Measurements from ENCODE around the gene SPINK4.

The SPINK4 gene

GRCh38 chr9:33239921-33240320, at the start of gene SPINK4:
Gene SPINK4, plus strand, starts transcription at chr9:33240167. Its CDS starts 42 bp downstream, at chr9:33240209.
- no peak for DNase-seq

DNA sequence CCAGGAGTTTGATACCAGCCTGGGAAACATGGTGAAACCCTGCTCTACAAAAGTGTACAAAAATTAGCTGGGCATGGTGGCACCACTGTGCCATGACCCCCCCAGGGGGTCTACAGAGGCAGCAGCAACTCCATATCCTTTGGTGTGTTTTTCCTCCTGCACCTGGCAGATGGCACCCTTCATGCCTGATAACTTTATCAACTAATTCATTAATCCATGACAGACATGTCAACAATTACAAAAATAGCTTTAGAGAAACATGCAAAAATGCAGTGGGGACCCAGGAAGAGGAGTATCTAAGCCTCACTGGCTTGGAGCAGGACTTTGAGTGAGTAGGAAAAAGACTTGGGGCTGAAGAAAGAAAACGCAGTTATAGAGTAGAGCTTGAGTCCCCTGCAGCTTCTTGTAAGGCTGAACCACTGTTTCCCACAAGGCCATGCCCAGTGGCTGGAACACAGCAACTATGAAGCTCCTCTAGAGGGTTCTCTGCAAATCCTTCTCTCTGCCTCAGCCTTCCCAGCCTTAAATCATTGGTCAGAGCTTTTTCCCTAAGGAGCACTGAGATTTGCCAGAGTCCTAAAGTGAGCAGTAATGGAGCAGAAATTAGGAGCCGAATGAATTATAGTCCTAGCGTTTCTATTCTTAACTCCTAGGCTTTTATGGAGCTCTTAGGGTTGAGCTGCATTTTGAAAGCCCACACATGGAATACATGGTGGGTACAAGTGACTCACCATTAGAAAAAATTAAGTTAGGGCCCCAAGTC, 47.3 kb upstream of the SPINK4 start:
- no peak for DNase-seq

DNA sequence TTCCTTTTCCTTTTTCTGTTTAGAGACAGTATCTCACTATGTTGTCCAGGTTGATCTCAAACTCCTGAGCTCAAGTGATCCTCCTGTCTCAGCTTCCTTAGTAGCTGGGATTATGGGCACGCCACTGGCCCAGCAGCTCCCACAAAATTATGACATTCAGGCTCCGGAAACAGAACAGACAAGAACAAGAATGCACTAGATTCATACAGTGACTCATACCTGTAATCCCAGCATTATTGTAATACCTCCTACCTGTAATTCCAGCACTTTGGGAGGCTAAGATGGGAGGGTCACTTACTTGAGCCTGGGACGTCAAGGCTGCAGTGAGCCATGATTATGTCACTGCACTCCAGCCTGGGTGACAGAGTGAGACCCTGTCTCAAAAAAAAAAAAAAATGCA, 46.1 kb upstream of the SPINK4 start:
- no peak for DNase-seq

DNA sequence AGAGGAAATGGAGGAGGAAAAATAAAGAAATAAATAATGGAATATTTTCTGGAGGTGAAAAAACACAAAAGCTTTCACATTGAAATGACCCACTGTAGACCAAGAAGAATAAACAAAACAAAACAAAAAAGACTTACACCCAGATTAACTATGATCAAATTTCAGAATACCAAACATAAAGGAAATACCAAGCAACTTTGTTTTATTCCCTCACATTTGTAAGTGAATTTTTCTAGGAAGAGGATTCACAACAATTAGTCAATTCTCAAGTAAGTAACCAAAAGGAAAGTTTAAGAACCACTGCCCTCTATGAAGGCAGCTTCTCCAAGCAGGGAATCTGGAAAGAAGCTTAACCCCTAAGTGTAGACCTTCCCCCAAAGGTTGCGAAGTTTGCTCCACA, 43.2 kb upstream of the SPINK4 start:
- DNase-seq: no peak

DNA sequence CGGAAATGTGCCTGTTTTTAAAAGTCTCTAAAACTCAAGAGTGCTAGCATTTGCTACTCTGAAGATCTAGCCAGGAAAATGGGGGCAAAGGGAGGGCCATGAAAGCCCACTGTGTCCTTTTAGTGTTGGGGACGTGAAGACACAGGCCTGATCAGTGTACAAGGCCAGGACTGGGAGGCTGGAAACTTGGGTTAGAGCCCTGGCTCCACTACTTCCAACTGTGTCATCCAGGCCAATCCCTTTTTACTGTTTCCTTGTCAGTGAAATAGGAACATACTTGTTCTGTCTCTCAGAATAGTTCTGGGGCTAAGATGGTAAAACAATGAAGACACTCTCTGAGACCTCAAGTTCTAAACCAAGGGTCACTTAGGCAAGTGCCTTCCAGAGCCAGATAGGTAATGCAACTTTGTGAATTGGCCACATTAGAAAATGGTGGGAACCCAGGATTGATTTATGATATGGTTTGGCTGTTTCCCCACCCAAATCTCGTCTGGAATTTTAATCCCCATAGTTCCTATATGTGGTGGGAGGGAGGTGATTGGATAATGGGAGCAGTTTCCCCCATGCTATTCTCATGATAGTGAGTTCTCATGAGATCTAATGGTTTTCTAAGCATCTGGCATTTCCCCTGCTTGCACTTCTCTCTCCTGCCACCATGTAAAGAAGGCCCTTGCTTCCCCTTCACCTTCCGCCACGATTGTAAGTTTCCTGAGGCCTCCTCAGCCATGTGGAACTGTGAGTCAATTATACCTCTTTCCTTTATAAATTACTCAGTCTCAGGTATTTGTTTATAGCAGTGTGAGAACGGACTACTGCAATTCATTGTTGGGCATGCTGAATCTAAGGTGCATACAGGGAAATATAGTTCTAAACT, 42.5 kb upstream of the SPINK4 start:
- no peak for DNase-seq

DNA sequence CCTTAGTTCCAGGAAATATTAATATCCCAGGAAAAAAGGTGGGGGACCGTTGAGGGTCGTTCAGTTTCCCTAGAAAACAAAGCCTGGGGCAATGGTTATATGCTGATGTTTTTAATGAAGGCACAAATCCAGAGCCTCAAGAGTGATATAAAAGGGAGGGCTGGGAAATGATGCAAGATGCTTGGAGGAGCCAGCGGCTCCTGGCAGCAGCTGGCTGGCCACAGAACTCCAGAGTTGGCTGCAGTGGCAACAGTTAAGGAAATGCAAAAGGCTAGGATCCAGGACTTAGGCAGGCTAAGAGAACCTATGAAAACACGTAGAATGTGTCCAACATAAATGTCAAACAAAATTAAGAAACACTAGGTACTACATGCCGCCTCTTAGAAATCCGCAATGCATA, 41.8 kb upstream of the SPINK4 start:
- DNase-seq: no peak

DNA sequence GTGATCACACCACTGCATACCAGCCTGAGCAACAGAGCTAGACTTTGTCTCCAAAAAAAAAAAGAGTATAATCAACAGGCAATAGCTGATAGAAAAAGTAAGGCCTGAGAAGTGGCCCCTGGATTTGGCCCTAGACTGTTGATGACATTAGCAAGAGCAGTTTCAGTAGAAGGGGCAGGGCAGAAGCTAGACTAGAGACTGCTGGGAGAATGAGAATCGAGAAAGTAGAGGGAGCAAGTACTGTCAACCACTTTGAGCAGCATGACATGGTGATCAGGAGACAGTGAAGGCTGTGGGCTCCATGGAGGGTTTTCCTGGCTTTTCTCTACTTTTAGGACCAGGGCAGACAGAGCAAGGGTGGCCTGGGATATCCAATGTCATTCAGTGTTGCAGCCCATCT, 37.9 kb upstream of the SPINK4 start:
- no peak for DNase-seq

DNA sequence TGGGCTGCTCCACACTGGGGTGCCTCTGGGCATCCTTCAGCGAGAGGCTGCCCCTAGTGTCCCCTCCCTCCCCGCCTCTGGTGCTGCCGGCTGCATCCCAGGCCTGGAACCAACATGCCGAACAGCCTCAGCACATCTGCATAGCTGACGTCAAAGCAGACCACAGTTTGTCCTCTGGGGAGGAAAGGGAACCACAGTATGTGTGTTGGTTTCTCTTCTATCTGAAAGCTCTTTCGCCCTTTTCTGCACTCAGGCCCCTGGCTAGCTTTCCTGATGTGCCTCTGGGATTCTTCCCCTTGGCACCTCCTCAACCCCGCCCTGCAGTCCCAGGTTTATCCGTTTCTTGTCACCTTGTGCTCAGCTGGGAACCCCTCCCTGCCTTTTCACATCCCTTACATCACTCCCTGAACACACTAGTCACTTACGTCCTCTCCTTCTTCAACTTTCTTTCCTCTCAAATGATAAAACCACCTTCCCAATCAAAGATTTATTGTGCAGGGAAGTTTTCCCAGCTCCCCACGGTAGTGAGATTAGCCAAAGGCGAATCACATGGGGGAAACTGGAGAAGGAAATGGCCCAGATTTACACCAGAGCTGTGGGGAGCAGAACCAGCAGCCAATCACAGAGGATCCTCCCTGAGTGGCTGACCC, 37.3 kb upstream of the SPINK4 start:
- no peak for DNase-seq

- DNase-seq: no peak
Observed at GRCh38 chr9:33209394-33209793, 30.6 kb upstream of the SPINK4 start.

DNA sequence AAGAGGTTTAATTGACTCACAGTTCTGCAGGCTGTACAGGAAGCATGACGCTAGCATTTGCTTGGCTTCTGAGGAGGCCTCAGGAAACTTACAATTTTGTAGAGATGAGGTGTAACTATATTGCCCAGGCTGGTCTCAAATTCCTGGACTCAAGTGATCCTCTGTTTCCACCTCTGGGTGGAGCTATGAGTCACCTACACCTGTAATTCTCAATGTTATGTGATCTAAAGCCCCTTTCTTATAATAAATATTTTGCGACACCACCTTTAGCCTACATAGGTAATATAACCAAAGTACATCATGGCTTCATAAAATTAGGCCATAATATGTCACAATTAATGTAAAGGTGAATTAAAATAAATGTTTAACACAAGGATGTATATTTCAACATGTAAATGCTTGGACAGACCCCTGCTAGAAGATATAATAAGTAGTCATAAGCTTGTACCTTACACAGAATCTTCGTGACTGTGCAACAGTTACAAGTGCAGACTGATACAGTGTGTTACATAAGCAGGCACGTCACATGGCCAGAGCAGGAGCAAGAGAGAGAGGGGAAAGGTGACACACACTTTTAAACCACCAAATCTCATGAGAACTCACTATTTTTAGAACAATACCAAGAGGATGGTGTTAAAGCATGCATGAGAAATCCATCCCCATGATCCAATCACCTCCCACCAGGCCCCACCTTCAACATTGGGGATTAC, 29.8 kb upstream of the SPINK4 start:
- DNase-seq: no peak

DNA sequence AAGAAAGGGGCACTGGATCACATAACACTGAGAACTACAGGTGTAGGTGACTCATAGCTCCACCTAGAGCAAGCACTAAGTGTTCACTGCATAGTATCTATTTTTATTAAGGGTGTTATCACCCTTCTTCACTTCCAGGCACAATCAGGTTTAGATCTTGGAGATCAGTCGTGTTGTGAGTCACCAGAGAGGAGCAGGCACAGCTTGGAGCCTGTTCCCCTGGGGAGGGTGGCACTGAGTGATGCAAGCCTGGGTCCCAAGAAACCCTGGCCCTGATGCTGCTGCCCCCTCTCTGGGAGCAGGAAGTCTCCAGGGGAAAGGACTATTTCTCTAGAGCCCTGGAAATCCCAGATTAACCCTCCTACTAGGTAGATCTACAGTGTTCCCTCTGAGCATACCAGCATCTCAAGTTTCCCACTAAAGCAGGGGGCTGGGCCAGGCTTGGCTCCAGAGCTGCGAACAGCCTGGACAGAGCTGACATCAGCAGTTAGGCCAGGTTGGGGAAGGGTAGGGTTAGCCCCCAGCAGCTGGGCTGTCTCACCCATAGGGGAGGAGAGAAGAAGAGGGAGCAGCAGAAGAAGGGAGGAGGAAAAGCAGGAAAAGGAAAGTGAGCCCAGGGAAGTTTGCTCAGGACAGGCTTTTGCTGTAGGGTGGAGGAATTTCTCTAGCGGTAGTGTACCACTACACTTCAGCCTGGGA, 28.1 kb upstream of the SPINK4 start:
- no peak for DNase-seq

DNA sequence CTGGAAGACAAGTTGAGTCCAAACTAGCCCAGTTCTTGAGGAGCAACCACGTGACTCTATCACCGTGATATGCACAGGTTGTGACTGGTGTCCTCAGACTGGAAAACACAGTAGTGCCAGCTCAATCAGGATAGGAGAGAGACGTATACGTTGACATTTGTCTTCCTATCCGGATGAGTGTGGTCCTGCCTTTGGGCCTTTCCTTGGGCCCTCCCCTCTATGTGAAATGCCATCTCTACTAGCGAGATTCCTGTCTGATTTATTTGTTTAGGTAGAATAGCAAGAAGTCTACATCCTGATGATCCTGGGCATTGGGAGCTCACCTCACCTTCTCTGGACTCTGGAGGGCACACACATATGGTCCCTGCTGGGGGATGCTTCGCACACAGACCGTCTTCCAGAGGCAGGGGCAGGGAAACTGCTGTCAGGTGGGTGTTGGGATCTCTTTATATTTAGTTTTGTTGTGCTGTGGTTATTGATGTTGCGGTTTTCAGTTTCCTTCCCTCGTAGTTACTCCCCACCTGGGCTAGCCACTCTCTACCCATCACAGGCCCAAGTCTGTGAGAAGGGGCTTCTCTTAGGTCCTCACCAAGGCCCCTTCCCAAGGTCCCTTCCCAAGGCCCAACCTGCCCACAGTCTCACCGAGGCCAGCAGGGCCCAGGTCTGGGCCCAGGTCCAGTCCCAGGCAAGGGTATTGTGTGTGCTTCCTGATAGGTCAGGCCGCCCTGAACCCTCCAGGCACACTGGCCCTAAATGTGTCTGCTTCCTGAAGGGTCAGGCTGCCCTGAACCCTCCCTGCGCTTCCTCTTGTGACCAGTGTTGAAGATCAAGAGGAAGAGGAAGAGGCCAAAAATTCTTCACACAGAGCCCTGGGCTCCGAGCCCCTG, 19.0 kb upstream of the SPINK4 start:
- DNase-seq: no peak

- no peak for DNase-seq
Observed at GRCh38 chr9:33221568-33221884, 18.4 kb upstream of the SPINK4 start.

DNA sequence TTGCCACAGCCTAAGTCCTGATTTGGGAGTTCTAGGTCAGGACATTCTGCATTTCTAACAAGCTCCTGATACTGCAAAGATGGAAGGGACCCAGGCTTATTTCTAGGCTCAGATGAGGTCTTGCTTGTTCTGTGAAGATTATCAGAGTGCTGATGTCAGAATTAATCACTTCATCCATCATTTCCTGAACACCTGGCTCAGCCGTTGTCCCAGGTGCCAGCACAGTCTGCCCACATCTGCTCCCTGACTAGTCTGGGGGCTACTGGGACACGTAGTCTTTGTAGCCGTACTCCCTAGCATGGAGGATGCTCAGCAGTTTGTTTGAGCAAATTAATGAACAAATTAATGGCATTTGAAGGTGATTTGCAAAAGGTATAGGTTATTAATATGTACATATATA, 17.9 kb upstream of the SPINK4 start:
- DNase-seq: no peak

- no peak for DNase-seq
Observed at GRCh38 chr9:33223696-33224095, 16.3 kb upstream of the SPINK4 start.

DNA sequence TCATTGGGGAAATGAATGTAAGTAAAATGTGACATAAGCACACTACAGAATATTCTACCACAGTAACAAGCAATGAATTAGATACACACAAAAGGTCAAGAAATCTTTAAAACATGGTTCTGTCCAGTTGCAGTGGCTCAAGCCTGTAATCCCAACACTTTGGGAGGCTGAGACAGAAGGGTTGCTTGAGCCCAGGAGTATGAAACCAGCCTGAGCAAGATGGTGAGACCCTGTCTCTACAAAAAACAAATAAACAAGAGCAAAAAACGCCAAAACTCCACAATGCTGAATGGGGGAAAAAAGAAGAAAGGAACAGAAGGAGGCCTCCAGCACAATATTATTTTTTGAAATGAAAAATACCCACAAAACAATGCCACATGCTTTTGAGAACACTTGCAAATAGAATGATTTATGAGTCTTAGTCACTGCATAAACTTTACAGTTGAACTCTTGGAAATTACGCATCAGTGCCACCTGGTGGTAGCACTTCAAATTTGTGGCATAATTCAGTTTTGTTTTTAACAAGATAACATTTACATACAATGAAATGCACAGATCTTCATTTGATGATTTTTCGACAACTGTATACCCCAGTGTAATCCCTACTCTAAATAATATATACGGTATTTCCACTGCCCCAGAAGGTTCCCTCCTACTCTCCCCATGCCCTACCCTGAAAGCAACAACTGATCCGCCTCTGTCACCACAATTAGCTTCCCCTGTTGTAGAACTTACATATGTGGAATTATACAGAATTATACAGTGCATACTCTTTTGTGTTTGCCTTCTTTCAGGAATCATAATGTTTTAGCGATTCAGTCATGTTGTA, 14.4 kb upstream of the SPINK4 start:
- peak; percentile 3 for DNase-seq

GRCh38 chr9:33227008-33227398, 13.0 kb upstream of the SPINK4 start:
- DNase-seq: no peak

- DNase-seq: no peak
Observed at GRCh38 chr9:33227741-33228140, 12.2 kb upstream of the SPINK4 start.

GRCh38 chr9:33228606-33229005, 11.4 kb upstream of the SPINK4 start:
- DNase-seq: no peak

DNA sequence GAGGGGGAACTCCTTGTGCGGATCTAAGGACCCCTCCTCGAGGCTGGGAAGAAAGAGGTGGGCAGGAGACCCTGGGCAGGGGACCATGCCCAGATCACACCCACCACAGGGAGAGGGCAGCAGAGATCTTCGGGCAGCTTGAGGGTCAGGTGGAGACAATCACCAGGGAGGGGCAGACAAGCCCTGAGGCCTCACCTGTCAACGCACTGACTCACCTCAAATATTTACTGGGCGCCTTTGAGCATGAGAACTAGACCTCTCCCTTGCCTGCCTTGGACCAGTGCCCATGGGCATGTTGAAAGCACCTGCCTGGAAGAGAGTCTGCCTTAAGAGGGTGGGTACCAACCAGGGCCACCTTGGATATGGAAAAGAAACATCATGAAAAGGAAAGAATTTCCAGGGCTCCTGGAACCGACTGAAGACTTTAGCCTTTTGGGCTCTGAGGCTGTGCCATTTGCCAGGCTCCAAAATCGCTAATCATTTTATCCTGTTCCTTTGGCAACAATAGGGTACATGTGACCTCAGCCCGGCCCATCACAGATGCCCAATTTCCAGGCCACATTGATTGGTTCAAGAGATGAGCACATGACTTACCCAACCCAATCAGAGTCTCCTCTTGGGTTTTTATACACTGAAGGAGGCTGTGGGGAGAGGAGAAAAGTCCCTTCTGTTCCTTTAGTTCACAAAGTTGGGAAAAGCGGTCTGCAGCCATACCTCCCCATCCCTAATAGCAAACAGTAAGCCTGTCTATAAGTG, 10.4 kb upstream of the SPINK4 start:
- DNase-seq: peak; percentile 46

All from SHP77 treated with DMSO at 0.1 percent for 48 hours (cell line).